HG03196 (cell line): Measurements from ENCODE around the gene PXDN.
"Not testable (repeated sequence)": the region's sequence is repeated elsewhere in the genome, so short reads cannot be mapped to it uniquely, and the experiment has no call there.

Source experiments
- ATAC-seq: cut with Tn5 transposase; IDR thresholded peaks from one replicate; pipeline ENCODE4 v1.9.1; 2021; ENCODE audit not compliant: unreplicated experiment

Gene PXDN

GRCh38 chr2:1774929-1775328 lies 30.6 kb upstream of the PXDN start:
- ATAC-seq: no peak

GRCh38 chr2:1773883-1774282 lies 29.6 kb upstream of the PXDN start:
- ATAC-seq: no peak

GRCh38 chr2:1772471-1773267 lies 28.4 kb upstream of the PXDN start:
- ATAC-seq: no peak

GRCh38 chr2:1771626-1772280 lies 27.4 kb upstream of the PXDN start:
- no peak for ATAC-seq

GRCh38 chr2:1770566-1771380 lies 26.5 kb upstream of the PXDN start:
- ATAC-seq: no peak

- ATAC-seq: no peak
Observed at GRCh38 chr2:1769703-1770422, 25.5 kb upstream of the PXDN start.

GRCh38 chr2:1767939-1768691 lies 23.8 kb upstream of the PXDN start:
- ATAC-seq: no peak

- ATAC-seq: no peak
Observed at GRCh38 chr2:1766851-1767811, 22.8 kb upstream of the PXDN start.

- ATAC-seq: no peak
Observed at GRCh38 chr2:1766425-1766824, 22.1 kb upstream of the PXDN start.

- ATAC-seq: not testable (repeated sequence)
Observed at GRCh38 chr2:1765201-1765600, 20.9 kb upstream of the PXDN start.

- ATAC-seq: no peak
Observed at GRCh38 chr2:1759611-1759930, 15.3 kb upstream of the PXDN start.

- ATAC-seq: no peak
Observed at GRCh38 chr2:1758774-1759610, 14.7 kb upstream of the PXDN start.

- ATAC-seq: no peak
Observed at GRCh38 chr2:1758171-1758570, 13.9 kb upstream of the PXDN start.

- no peak for ATAC-seq
Observed at GRCh38 chr2:1757567-1757966, 13.3 kb upstream of the PXDN start.

- ATAC-seq: not testable (repeated sequence)
Observed at GRCh38 chr2:1757146-1757545, 12.8 kb upstream of the PXDN start.

- no peak for ATAC-seq
Observed at GRCh38 chr2:1756456-1756855, 12.1 kb upstream of the PXDN start.

GRCh38 chr2:1755436-1756191 lies 11.3 kb upstream of the PXDN start:
- no peak for ATAC-seq
